GM12864 (cell line): ENCODE results near the gene SPART.
"Not testable (repeated sequence)": the region's sequence is repeated elsewhere in the genome, so short reads cannot be mapped to it uniquely, and the experiment has no call there.

Experiments
- DNase-seq: peaks from one replicate; pipeline ENCODE4 v3.0.0-alpha.2; 2011; ENCODE audit warnings: low read depth
- H3K4me3 ChIP-seq: 2 replicates; pipeline ENCODE4 v1.5.1; 2011; ENCODE audit warnings: mild to moderate bottlenecking, low read depth, low read length, control low read depth
- TF ChIP-seq, protein P1 (sequence below): IDR thresholded peaks from 2 replicates; pipeline ENCODE4 v1.5.1; 2011; ENCODE audit warnings: low read depth, mild to moderate bottlenecking, moderate library complexity, low read length, control low read depth, inconsistent platforms; ENCODE audit errors: missing control alignments

Gene SPART

GRCh38 chr13:36313047-36313969 lies 32.9 kb downstream of the SPART start:
- no peak for DNase-seq
- TF ChIP-seq, protein P1, sequence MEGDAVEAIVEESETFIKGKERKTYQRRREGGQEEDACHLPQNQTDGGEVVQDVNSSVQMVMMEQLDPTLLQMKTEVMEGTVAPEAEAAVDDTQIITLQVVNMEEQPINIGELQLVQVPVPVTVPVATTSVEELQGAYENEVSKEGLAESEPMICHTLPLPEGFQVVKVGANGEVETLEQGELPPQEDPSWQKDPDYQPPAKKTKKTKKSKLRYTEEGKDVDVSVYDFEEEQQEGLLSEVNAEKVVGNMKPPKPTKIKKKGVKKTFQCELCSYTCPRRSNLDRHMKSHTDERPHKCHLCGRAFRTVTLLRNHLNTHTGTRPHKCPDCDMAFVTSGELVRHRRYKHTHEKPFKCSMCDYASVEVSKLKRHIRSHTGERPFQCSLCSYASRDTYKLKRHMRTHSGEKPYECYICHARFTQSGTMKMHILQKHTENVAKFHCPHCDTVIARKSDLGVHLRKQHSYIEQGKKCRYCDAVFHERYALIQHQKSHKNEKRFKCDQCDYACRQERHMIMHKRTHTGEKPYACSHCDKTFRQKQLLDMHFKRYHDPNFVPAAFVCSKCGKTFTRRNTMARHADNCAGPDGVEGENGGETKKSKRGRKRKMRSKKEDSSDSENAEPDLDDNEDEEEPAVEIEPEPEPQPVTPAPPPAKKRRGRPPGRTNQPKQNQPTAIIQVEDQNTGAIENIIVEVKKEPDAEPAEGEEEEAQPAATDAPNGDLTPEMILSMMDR, result no peak
- H3K4me3 ChIP-seq, result no peak overlapping the region

DNA sequence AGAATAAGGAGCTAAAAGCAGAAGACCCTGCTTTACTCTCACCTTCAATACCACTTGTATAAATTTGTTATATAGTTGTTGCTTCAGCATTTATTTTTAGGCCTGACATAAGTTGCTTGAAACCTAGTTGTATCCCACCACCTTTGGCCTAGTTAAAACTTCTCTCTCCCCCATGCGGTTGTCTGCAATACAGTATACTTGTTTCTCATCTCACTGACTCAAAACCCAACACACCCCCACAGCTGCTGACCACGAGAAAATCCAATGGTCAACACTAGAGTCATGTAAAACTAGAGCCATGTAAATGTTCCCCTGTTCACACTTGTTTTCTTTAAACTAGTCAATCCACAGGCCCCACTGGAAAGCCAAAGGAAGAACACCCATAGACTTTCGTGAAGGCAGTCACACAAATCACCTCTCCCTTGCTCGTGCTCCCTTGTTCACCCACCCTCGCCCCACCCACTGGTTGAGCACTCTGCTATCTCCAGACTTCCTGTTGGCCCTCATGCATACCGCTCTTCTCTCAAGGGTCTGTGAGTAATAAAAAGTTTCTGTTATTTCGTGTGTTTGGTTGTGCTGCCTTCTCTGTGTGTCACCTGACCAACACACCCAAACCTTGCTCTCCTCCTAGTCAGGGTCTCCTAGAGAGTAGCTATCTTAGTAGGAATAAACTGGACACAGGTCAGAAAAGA lies 35.6 kb downstream of the SPART start:
- DNase-seq, result no peak
- TF ChIP-seq, protein P1, result no peak
- no peak overlapping the region for H3K4me3 ChIP-seq

GRCh38 chr13:36302289-36302688 lies 43.9 kb downstream of the SPART start:
- no peak for DNase-seq
- TF ChIP-seq, protein P1, result no peak
- H3K4me3 ChIP-seq, result no peak overlapping the region

DNA sequence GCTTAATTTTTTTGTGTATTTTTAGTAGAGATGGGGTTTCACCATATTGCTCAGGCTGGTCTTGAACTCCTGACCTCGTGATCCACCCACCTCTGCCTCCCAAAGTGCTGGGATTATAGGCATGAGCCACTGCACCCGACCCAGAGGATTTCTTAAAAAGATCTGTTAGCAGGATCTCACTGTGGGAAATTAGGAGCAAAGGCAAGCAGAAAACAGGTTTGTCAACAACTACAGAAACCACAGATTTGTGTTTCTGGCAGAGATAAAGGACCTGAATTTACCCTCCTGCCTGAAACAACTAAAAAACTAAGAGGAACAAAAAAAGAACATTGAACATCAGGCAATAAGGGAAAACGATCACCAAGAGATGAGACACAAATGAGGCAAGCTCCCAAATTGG lies 46.7 kb downstream of the SPART start:
- DNase-seq, H3K4me3 ChIP-seq: not testable (repeated sequence)

- TF ChIP-seq, protein P1, result no peak
- DNase-seq, result no peak
- H3K4me3 ChIP-seq, result no peak overlapping the region
Measured at GRCh38 chr13:36298535-36299068, 47.6 kb downstream of the SPART start.

DNA sequence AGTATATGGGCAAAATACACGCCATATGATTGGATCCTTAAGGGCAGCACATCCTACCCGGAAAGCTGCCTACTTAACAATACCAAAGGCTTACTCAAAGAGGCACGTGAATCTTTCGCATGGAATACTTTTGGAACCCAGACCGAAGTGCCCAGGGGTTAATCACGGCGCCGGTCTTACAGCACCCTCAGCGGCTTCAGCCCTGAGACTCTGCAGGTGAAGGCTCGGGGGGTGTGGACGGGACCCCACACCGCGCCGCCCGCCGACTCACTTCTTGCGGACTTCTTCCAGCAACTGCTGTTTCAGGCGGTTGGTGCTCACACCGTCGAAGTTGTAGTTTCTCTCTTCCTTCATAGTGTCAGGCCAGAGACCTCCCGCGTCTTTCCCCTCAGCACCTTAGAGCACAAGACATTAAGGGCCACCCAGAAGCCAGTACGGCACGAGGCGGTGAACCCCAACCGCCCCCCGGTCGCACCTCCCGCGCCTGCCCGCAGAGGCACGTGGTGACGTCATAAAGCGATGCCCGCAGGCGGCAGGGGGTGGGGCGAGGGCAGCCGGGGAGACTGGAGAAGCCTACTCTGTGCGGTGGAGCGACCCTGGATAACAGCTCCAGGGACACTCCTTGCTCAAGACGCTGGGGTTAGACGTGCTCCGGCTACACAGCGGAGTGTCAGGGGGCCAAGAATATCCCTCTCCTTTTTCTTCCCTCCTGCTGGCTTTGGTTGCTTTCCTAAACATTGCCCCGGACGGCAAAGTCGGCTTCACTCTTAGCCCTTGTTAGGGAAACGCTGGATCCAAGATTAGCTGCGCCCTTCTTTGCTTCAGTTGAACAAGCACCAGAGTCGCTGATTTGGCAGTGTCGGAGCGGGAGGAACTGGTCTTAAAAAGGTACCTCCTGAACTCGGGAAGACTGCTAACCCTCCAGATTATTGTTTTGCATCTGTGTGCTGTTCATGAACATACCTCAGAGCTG lies 48.5 kb downstream of the SPART start, which contains the start of gene CCDC169:
TSS of gene CCDC169 (minus strand) at position 449 of the 973 bp plus-strand sequence. CDS start at position 354, 95 bp downstream.
- H3K4me3 ChIP-seq, result peak within 1 kb of the TSS; percentile 16; the same call in 1 of the 2 replicates
- TF ChIP-seq, protein P1, result no peak
- no peak for DNase-seq
